Measurements from ENCODE around the gene PILRB. TPM values are rescaled to one million over a fixed set of nuclear protein-coding genes. Genes with fewer than 3 reads are reported as not detected.

Gene PILRB
- total and polyA plus RNA-seq, 9 of the 15 experiments (the other 6 are each of a cell fraction or from before 2014, with no cell fraction given), result 6.2 to 94.6 (median 37.0) TPM

GRCh38 chr7:100402241-100402640 is 44.3 kb downstream of the PILRB start (continued):
- TF ChIP-seq ZSCAN32 (CRISPR knock-in tag; IDR thresholded peaks at IDR 0.05) (no peak), TEAD1 (CRISPR knock-in tag; IDR thresholded peaks at IDR 0.05) (no peak), ZKSCAN8 (CRISPR knock-in tag; IDR thresholded peaks at IDR 0.05) (no peak), KDM5B (IDR thresholded peaks at IDR 0.05; ENCODE audit: insufficient replicate concordance, low read depth, low read length) (no peak)

GRCh38 chr7:100406767-100407166 is 48.9 kb downstream of the PILRB start:
- no peak overlapping the region for H3K4me3 ChIP-seq
- no peaks in the 10 kb centered on the region for H3K9me1 ChIP-seq (ENCODE audit: control insufficient read depth, insufficient read depth, low read length)
- no peak overlapping the region for H3K27ac ChIP-seq (ENCODE audit: extremely low read depth, low read depth, low read length)
- no peaks in the 10 kb centered on the region for H3K79me2 ChIP-seq (ENCODE audit: control insufficient read depth, insufficient read depth, low read length)
- BruUV-seq (replicated peaks), result no TSS peak
- peaks cover 4 to 5% of the 10 kb centered on the region in 2 experiments; a peak in 1 of 5 replicates for H3K4me1 ChIP-seq (replicated peaks in 1 of 2; ENCODE audit: control insufficient read depth in 2 of 2, insufficient read depth in 2 of 2, low read length in 2 of 2)
- 7% methylated on average over 6 of the region's 6 CpGs for WGBS (ENCODE audit: insufficient coverage, low coverage, missing lambda C conversion rate)
- H2AFZ ChIP-seq (ENCODE audit: low read depth, low read length), result no peak overlapping the region
- H3K27me3 ChIP-seq (ENCODE audit: control insufficient read depth in 2 of 2, insufficient read depth in 2 of 2, low read length in 2 of 2), result peaks cover 24 to 33% of the 10 kb centered on the region in 2 experiments
- no peaks in the 10 kb centered on the region for H3K9me3 ChIP-seq (replicated peaks; ENCODE audit: control insufficient read depth, insufficient read depth, low read depth, low read length)
- ATAC-seq, result no peak
- POLR2A ChIA-PET, result interaction anchor here (0.8 to 2.4 kb wide), 3 partner anchors 22 to 326 kb away, joined by 3 to 13 read pairs (median 3); partner anchors contain the start of genes MEPCE and ZCWPW1
- no peaks in the 10 kb centered on the region for H3K36me3 ChIP-seq (ENCODE audit: control insufficient read depth, insufficient read depth, low read length)
- CTCF ChIA-PET (ENCODE audit: low intra/inter-chr PET ratio), result interaction anchor here (0.8 to 1.2 kb wide), 2 partner anchors 44 to 494 kb away, joined by 3 to 4 read pairs; no protein-coding TSS in a partner anchor
- TF ChIP-seq SRSF9 (IDR thresholded peaks at IDR 0.05; ENCODE audit: borderline replicate concordance, low read depth, low read length), result no peak
- no peak for TF ChIP-seq ILK (tag; IDR thresholded peaks at IDR 0.05; ENCODE audit: borderline replicate concordance, low read depth)
- no peak for TF ChIP-seq DNMT1 (IDR thresholded peaks at IDR 0.05)
- TF ChIP-seq ZNF212 (CRISPR knock-in tag; IDR thresholded peaks at IDR 0.05), result no peak
- TF ChIP-seq ATF1 (CRISPR knock-in tag; IDR thresholded peaks at IDR 0.05), result no peak
- TF ChIP-seq ATF1 (tag; IDR thresholded peaks at IDR 0.05), result no peak
- TF ChIP-seq ARID2 (IDR thresholded peaks at IDR 0.05), result no peak
- TF ChIP-seq PPARD (CRISPR knock-in tag; IDR thresholded peaks at IDR 0.05), result no peak
- TF ChIP-seq FOXP4 (CRISPR knock-in tag; IDR thresholded peaks at IDR 0.05; ENCODE audit: borderline replicate concordance), result no peak
- no peak for TF ChIP-seq PHB2 (IDR thresholded peaks at IDR 0.05; ENCODE audit: low read depth)
- no peak for TF ChIP-seq KDM2B (CRISPR knock-in tag; IDR thresholded peaks at IDR 0.05)
- TF ChIP-seq CHD2 (IDR thresholded peaks at IDR 0.05; ENCODE audit: low read depth, low read length), result no peak
- no peak for TF ChIP-seq THRB (CRISPR knock-in tag; conservative IDR thresholded peaks at IDR 0.05)
- no peak for DNase-seq (ENCODE audit: extremely low read depth in 1 of 4, low spot score in 3 of 4)
- H4K20me1 ChIP-seq (replicated peaks; ENCODE audit: control insufficient read depth, insufficient read depth, low read length), result no peaks in the 10 kb centered on the region; the same call in 1 of the 2 replicates
- no peak overlapping the region for H3K9ac ChIP-seq (ENCODE audit: insufficient read depth in 1 of 2, low read depth in 2 of 2, low read length in 2 of 2)
- intact Hi-C loops (cut with micrococcal nuclease), result loop anchor here (2.0 to 10.0 kb wide), 3 partner anchors 34 to 318 kb away; partner anchors contain the start of genes EPO and PILRA
- H3K4me2 ChIP-seq (ENCODE audit: insufficient read depth, low read length), result no peak overlapping the region
- FAIRE-seq, result no peak
- in situ Hi-C loops (cut with MboI), result no loop called here
